Measurements from ENCODE around the gene TEDC1.

The TEDC1 gene

DNA sequence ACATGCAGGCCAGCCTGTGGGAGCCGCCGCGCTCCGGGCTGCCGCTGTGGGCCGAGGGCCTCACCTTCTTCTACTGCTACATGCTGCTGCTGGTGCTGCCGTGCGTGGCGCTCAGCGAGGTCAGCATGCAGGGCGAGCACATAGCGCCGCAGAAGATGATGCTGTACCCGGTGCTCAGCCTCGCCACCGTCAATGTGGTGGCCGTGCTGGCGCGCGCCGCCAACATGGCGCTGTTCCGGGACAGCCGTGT, 38.2 kb downstream of the TEDC1 start:
- TF ChIP-seq HOXA7 (CRISPR knock-in tag; IDR thresholded peaks at IDR 0.05; ENCODE audit: borderline replicate concordance) (no peak), ZNF184 (tag by site-specific recombination; IDR thresholded peaks at IDR 0.05) (no peak), ZNF600 (tag by site-specific recombination; IDR thresholded peaks at IDR 0.05) (no peak), ZNF768 (tag by site-specific recombination; IDR thresholded peaks at IDR 0.05) (no peak), ZNF112 (tag by site-specific recombination; IDR thresholded peaks at IDR 0.05) (no peak), ZNF155 (tag by site-specific recombination; IDR thresholded peaks at IDR 0.05) (no peak), OSR2 (tag by site-specific recombination; IDR thresholded peaks at IDR 0.05) (no peak)
- TF ChIP-seq, protein P1, sequence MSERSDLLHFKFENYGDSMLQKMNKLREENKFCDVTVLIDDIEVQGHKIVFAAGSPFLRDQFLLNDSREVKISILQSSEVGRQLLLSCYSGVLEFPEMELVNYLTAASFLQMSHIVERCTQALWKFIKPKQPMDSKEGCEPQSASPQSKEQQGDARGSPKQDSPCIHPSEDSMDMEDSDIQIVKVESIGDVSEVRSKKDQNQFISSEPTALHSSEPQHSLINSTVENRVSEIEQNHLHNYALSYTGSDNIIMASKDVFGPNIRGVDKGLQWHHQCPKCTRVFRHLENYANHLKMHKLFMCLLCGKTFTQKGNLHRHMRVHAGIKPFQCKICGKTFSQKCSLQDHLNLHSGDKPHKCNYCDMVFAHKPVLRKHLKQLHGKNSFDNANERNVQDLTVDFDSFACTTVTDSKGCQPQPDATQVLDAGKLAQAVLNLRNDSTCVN (tag by site-specific recombination; optimal IDR thresholded peaks at IDR 0.05), result no peak
- TF ChIP-seq, protein P2, sequence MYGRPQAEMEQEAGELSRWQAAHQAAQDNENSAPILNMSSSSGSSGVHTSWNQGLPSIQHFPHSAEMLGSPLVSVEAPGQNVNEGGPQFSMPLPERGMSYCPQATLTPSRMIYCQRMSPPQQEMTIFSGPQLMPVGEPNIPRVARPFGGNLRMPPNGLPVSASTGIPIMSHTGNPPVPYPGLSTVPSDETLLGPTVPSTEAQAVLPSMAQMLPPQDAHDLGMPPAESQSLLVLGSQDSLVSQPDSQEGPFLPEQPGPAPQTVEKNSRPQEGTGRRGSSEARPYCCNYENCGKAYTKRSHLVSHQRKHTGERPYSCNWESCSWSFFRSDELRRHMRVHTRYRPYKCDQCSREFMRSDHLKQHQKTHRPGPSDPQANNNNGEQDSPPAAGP (tag by site-specific recombination; IDR thresholded peaks at IDR 0.05), result no peak
- ChIA-PET CTCF (interaction anchor here (1.6 to 2.1 kb wide), 2 partner anchors 9 to 158 kb away, joined by 5 to 8 read pairs; no protein-coding TSS in a partner anchor), POLR2A (no interaction called here)
- Histone ChIP-seq H3K36me3 (ENCODE audit: control insufficient read depth in 2 of 2, insufficient read depth in 1 of 2, low read length in 2 of 2) (peaks cover 0 to 24% of the 10 kb centered on the region in 2 experiments; a peak in 1 of 3 replicates), H3K4me3 (ENCODE audit: low read depth, low read length) (no peak overlapping the region), H3K9me3 (ENCODE audit: control insufficient read depth, insufficient read depth, low read depth, low read length) (no peaks in the 10 kb centered on the region), H3K4me1 (ENCODE audit: control insufficient read depth, insufficient read depth, low read length) (0 out of 2 replicates have a peak, but pooled peaks cover 2% of the 10 kb centered on the region), H3K27ac (ENCODE audit: extremely low read depth, low read depth, low read length) (no peak overlapping the region)

- no peak overlapping the region for H3K4me3 ChIP-seq (ENCODE audit: low read depth, low read length)
- TF ChIP-seq ZNF600 (tag by site-specific recombination; IDR thresholded peaks at IDR 0.05) (peak; percentile 60; the same call in 1 of the 2 replicates), ZNF174 (tag by site-specific recombination; IDR thresholded peaks at IDR 0.05) (no peak), ZFHX2 (tag by site-specific recombination; conservative IDR thresholded peaks at IDR 0.05) (0 out of 2 replicates have a peak, but pooled peaks have one; percentile 28)
- H3K4me1 ChIP-seq (ENCODE audit: control insufficient read depth, insufficient read depth, low read length), result 0 out of 2 replicates have a peak, but pooled peaks cover 2% of the 10 kb centered on the region
- ChIA-PET POLR2A (no interaction called here), CTCF (interaction anchor here (0.6 to 2.1 kb wide), 3 partner anchors 8 to 158 kb away, joined by 3 to 8 read pairs (median 5); no protein-coding TSS in a partner anchor)
- no peaks in the 10 kb centered on the region for H3K9me3 ChIP-seq (ENCODE audit: control insufficient read depth, insufficient read depth, low read depth, low read length)
- no peak overlapping the region for H3K27ac ChIP-seq (ENCODE audit: extremely low read depth, low read depth, low read length)
- H3K36me3 ChIP-seq (ENCODE audit: control insufficient read depth in 2 of 2, insufficient read depth in 1 of 2, low read length in 2 of 2), result peaks cover 0 to 24% of the 10 kb centered on the region in 2 experiments; a peak in 1 of 3 replicates
Observed at GRCh38 chr14:105529569-105530284, 38.7 kb downstream of the TEDC1 start.

GRCh38 chr14:105530285-105531087, 39.4 kb downstream of the TEDC1 start:
- H3K9me3 ChIP-seq (ENCODE audit: control insufficient read depth, insufficient read depth, low read depth, low read length), result no peaks in the 10 kb centered on the region
- H3K27ac ChIP-seq (ENCODE audit: extremely low read depth, low read depth, low read length), result no peak overlapping the region
- H3K36me3 ChIP-seq (ENCODE audit: control insufficient read depth in 2 of 2, insufficient read depth in 1 of 2, low read length in 2 of 2), result peaks cover 0 to 24% of the 10 kb centered on the region in 2 experiments; a peak in 1 of 3 replicates
- H3K4me1 ChIP-seq (ENCODE audit: control insufficient read depth, insufficient read depth, low read length), result 0 out of 2 replicates have a peak, but pooled peaks cover 2% of the 10 kb centered on the region
- no peak overlapping the region for H3K4me3 ChIP-seq (ENCODE audit: low read depth, low read length)
- ChIA-PET CTCF (interaction anchor here (0.6 kb wide), 1 partner anchor 159 kb away, joined by 3 read pairs; no protein-coding TSS in a partner anchor), POLR2A (no interaction called here)
- TF ChIP-seq ZNF155 (tag by site-specific recombination; IDR thresholded peaks at IDR 0.05), result no peak
- TF ChIP-seq ZNF138 (tag by site-specific recombination; IDR thresholded peaks at IDR 0.05; ENCODE audit: borderline replicate concordance), result no peak
- TF ChIP-seq, protein P3, sequence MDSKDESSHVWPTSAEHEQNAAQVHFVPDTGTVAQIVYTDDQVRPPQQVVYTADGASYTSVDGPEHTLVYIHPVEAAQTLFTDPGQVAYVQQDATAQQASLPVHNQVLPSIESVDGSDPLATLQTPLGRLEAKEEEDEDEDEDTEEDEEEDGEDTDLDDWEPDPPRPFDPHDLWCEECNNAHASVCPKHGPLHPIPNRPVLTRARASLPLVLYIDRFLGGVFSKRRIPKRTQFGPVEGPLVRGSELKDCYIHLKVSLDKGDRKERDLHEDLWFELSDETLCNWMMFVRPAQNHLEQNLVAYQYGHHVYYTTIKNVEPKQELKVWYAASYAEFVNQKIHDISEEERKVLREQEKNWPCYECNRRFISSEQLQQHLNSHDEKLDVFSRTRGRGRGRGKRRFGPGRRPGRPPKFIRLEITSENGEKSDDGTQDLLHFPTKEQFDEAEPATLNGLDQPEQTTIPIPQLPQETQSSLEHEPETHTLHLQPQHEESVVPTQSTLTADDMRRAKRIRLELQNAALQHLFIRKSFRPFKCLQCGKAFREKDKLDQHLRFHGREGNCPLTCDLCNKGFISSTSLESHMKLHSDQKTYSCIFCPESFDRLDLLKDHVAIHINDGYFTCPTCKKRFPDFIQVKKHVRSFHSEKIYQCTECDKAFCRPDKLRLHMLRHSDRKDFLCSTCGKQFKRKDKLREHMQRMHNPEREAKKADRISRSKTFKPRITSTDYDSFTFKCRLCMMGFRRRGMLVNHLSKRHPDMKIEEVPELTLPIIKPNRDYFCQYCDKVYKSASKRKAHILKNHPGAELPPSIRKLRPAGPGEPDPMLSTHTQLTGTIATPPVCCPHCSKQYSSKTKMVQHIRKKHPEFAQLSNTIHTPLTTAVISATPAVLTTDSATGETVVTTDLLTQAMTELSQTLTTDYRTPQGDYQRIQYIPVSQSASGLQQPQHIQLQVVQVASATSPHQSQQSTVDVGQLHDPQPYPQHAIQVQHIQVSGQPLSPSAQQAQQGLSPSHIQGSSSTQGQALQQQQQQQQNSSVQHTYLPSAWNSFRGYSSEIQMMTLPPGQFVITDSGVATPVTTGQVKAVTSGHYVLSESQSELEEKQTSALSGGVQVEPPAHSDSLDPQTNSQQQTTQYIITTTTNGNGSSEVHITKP (tag by site-specific recombination; IDR thresholded peaks at IDR 0.05), result peak; percentile 68
- no peak for TF ChIP-seq RBAK (tag by site-specific recombination; IDR thresholded peaks at IDR 0.05)
- no peak for TF ChIP-seq ZNF133 (tag by site-specific recombination; IDR thresholded peaks at IDR 0.05)
- TF ChIP-seq, protein P4, sequence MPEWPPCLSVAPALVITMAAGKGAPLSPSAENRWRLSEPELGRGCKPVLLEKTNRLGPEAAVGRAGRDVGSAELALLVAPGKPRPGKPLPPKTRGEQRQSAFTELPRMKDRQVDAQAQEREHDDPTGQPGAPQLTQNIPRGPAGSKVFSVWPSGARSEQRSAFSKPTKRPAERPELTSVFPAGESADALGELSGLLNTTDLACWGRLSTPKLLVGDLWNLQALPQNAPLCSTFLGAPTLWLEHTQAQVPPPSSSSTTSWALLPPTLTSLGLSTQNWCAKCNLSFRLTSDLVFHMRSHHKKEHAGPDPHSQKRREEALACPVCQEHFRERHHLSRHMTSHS (tag by site-specific recombination; IDR thresholded peaks at IDR 0.05), result no peak
- TF ChIP-seq SCRT1 (tag by site-specific recombination; IDR thresholded peaks at IDR 0.05; ENCODE audit: borderline replicate concordance), result no peak
- no peak for TF ChIP-seq ZNF423 (tag by site-specific recombination; IDR thresholded peaks at IDR 0.05)
